Activated CD4-positive, alpha-beta T cell treated with anti-CD3 and anti-CD28 coated beads, Interleukin-2, amount 50 U/mL, for 4 hours (primary cell): Measurements from ENCODE around the gene GMEB2.

Experiments used
- DNase-seq, 2 experiments: peaks; one replicate each; pipeline ENCODE4 v3.0.0-alpha.2; 2020

The GMEB2 gene

DNA sequence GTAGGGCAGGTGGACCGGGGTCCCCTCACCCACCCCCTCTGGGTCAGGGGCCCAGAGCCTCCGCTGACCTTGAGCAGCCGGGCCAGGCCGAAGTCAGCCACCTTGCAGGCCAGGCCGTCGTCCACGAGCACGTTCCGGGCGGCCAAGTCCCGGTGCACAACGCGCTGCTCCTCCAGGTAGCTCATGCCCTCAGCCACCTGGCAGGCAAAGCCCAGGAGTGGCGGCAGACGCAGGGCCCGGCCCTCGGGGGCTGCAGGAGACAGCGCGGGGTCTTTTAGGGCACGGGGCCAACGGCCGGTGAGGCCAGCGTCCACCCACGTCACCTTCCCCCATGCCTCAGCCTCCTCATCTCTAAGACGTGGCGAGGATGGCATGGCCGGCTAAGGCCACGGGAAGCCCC, 85.5 kb downstream of the GMEB2 start:
- no peak for DNase-seq

DNA sequence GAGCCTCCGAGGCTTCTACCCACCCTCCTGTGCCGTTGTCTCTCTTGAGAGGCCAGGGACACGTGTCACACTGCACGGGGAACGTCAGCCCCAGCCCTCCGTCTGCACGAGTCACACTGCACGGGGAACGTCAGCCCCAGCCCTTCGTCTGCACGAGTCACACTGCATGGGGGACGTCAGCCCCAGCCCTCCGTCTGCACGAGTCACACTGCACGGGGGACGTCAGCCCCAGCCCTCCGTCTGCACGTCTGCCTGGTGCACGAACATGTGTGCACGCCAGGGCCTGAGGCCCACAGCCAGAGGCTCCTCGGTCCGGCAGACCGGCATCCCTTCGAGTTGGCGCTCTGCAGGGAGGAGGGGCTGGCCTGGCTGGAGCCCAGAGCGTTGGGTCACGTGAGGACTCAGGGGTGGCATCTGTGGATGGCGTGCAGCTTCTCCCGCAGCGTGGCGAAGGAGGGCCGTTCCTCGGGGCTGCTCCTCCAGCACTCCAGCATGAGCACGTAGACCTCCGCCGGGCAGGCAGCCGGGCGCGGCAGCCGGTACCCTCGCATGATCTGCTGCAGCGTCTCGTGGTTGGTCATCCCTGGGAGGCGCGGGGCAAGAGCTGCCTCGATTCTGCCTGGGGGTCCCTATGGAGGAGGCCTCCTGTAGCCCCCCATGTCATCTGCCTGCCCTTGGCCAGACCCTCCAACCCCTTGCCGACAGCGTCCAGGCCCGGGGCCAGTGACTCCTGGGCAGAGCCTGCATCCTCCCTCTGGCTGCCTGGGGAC, 86.3 kb downstream of the GMEB2 start:
- DNase-seq = no peak

DNA sequence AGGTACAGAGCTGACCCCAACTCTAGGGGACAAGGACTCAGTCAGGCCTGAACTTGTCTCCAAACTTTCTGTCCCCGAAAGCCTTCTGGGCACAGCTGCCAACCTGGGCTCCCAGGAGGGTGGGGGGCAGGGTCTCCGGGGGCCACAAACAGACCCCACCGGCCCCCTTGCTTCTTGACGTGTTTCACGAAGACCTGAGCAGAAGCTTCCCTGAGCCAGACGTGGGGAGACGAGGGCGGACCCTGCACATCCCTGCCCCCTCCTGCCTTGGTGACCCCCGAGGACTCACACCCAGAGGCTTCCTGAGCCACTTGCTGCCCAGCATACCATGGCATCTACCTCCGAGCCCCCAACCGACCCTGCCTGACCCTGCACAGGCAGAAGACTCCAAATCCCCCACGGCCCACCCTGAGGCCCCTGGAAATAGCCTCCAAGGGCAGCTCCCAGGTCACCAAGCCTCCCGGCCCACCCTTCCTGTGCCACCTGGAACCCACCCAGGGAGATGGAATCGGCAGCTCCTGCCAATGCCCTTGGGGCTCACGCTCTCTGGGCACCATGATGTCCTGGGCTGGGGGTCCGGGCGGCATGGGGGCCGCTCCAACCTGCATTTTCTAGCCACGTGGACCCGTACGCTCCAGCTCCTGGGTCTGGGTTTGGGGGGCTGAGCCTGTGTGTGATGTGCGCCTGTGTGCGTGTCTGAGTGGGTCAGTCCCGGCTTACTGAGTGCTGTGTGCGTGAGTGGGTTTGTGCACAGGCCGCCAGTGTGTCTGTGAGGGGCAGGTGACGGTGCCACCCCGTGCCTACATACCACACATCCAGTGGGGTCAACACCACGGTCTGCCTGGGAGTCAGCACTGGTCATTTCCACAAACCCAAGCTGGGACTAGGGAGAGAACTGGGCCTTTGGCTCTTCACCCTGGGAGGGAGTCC, 87.2 kb downstream of the GMEB2 start:
- DNase-seq = no peak

GRCh38 chr20:63539092-63539430, 87.8 kb downstream of the GMEB2 start:
- no peak for DNase-seq

- peak in 1 of 2 experiments; percentile 32 for DNase-seq
Measured at GRCh38 chr20:63538204-63539091, 88.5 kb downstream of the GMEB2 start.
